ENCODE data around the gene NNT. TPM values are rescaled to one million over a fixed set of nuclear protein-coding genes. Genes with fewer than 3 reads are reported as not detected.

The NNT gene
- total and polyA plus RNA-seq, 2 of the 8 experiments (the other 6 are each of a cell fraction or from before 2014, with no cell fraction given), result 11.0 to 22.2 TPM

DNA sequence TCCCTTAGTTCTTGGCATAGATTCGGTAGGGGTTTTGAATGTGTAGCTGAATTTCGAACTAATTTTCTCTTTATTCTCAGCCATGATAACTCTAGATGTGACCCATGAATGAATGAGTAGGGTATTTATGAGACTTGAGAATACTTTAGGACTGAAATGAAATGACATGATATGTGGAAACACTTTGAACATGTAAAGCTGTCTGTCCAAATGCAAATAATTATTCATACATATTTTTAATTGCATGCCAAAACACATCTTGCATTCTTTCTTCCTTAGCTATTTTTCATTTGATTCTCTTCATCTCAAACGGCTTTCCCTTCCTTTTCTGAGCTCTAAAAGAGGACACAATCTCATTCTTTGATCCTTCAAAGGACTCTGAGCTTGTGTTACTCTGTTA lies 3.4 kb downstream of the NNT start:
- peaks cover 0 to 6% (median 0%) of the 10 kb centered on the region in 4 experiments; a peak in 3 of 7 replicates for H3K27me3 ChIP-seq (replicated peaks in 1 of 4; ENCODE audit: control insufficient read depth in 3 of 4, extremely low read depth in 1 of 4, insufficient read depth in 3 of 4, low read length in 3 of 4)
- H4K5ac ChIP-seq (ENCODE audit: insufficient read length, low read depth, low read length), result no peak overlapping the region
- H2AFZ ChIP-seq (ENCODE audit: low read length), result no peak overlapping the region
- H3K56ac ChIP-seq (replicated peaks; ENCODE audit: insufficient read length, low read depth, low read length), result no peak overlapping the region
- H3K4ac ChIP-seq (replicated peaks; ENCODE audit: insufficient read length, low read depth, low read length), result no peak overlapping the region
- no peaks in the 10 kb centered on the region for H3K79me2 ChIP-seq (ENCODE audit: control insufficient read depth in 1 of 2, insufficient read depth in 2 of 2, low read length in 2 of 2)
- no peak overlapping the region for H3K18ac ChIP-seq (ENCODE audit: extremely low read depth, low read length)
- no peak overlapping the region for H2AK5ac ChIP-seq (ENCODE audit: low read depth, low read length)
- POLR2A ChIA-PET (ENCODE audit: partially characterized antibody), result interaction anchor here (2.6 kb wide), 1 partner anchor 10 kb away, joined by 9 read pairs; no protein-coding TSS in a partner anchor
- H4K8ac ChIP-seq (ENCODE audit: extremely low read depth, insufficient read depth, low read length), result no peak overlapping the region
- no peak overlapping the region for H4K91ac ChIP-seq (replicated peaks; ENCODE audit: insufficient read length, low read length)
- peaks cover 2 to 7% (median 6%) of the 10 kb centered on the region in 4 experiments; a peak in 5 of 7 replicates for H3K4me1 ChIP-seq (replicated peaks in 1 of 4; ENCODE audit: control insufficient read depth in 3 of 4, insufficient read depth in 4 of 4, low read length in 3 of 4)
- no peak overlapping the region for H2BK12ac ChIP-seq (ENCODE audit: low read depth, low read length)
- H3K4me2 ChIP-seq (ENCODE audit: insufficient read depth in 1 of 2, low read depth in 2 of 2, low read length in 2 of 2), result no peak overlapping the region
- H2BK20ac ChIP-seq (ENCODE audit: low read length), result no peak overlapping the region
- H4K20me1 ChIP-seq (replicated peaks in 1 of 2; ENCODE audit: control insufficient read depth in 1 of 2, insufficient read depth in 2 of 2, low read length in 2 of 2), result no peaks in the 10 kb centered on the region
- peaks cover 0 to 6% (median 0%) of the 10 kb centered on the region in 4 experiments; a peak in 1 of 8 replicates for H3K36me3 ChIP-seq (ENCODE audit: control insufficient read depth in 2 of 4, insufficient read depth in 4 of 4, low read length in 3 of 4)
- CTCF ChIA-PET (ENCODE audit: partially characterized antibody), result interaction anchor here (0.9 to 1.6 kb wide), 3 partner anchors 11 to 25 kb away, joined by 3 to 4 read pairs (median 3); no protein-coding TSS in a partner anchor
- no peak for FAIRE-seq
- H2BK5ac ChIP-seq (ENCODE audit: low read depth, low read length), result no peak overlapping the region
- H3K9ac ChIP-seq (replicated peaks in 1 of 4; ENCODE audit: extremely low read depth in 1 of 4, low read depth in 3 of 4, low read length in 3 of 4), result no peak overlapping the region
- no peaks in the 10 kb centered on the region for H3K79me1 ChIP-seq (ENCODE audit: low read depth, low read length)
- no peak overlapping the region for H3K4me3 ChIP-seq (ENCODE audit: extremely low read depth in 1 of 4, insufficient read depth in 2 of 4, low read depth in 3 of 4, low read length in 4 of 4)
- no peak for TF ChIP-seq RAD21 (IDR thresholded peaks at IDR 0.05 in 1 of 2, conservative IDR thresholded peaks at IDR 0.05 in 1 of 2; ENCODE audit: low read depth in 2 of 2, low read length in 2 of 2)
- no peak for TF ChIP-seq TEAD4 (IDR thresholded peaks at IDR 0.05; ENCODE audit: low read depth, low read length)
- no peak for TF ChIP-seq CTBP2 (IDR thresholded peaks at IDR 0.05; ENCODE audit: borderline replicate concordance, insufficient read depth, insufficient read length, low read length)
- TF ChIP-seq BCL11A (IDR thresholded peaks at IDR 0.05; ENCODE audit: low read depth in 2 of 2, low read length in 2 of 2), result no peak
- no peak for TF ChIP-seq SP2 (IDR thresholded peaks at IDR 0.05; ENCODE audit: low read length)
- H3K9me3 ChIP-seq (ENCODE audit: insufficient read depth in 2 of 2, low read depth in 1 of 2, low read length in 1 of 2), result no peaks in the 10 kb centered on the region
- no peak overlapping the region for H2BK15ac ChIP-seq (ENCODE audit: low read length)
- H3K23ac ChIP-seq (ENCODE audit: insufficient read length), result no peak overlapping the region
- no peak overlapping the region for H3K27ac ChIP-seq (ENCODE audit: low read depth, low read length)
- H2BK120ac ChIP-seq (replicated peaks; ENCODE audit: low read depth, low read length), result no peak overlapping the region
- H3K14ac ChIP-seq (ENCODE audit: insufficient read length), result no peak overlapping the region
- WGBS, 2 experiments (ENCODE audit: extremely low coverage in 1 of 2, insufficient coverage in 1 of 2, insufficient read length in 1 of 2, insufficient replicate concordance in 2 of 2, low coverage in 1 of 2, low lambda C conversion rate in 2 of 2, missing lambda C conversion rate in 1 of 2), result 84% methylated on average over 3 of the region's 3 CpGs; no CpG with 5 or more reads in 1 of the 2 experiments
- DNase-seq (ENCODE audit: low read depth in 1 of 2, low spot score in 2 of 2), result no peak
- peaks cover 10% of the 10 kb centered on the region for H3K23me2 ChIP-seq (ENCODE audit: low read depth, low read length)
